Measurements from ENCODE around the gene FAM187B.
"Not testable (repeated sequence)": the region's sequence is repeated elsewhere in the genome, so short reads cannot be mapped to it uniquely, and the experiment has no call there.

FAM187B gene

GRCh38 chr19:35213663-35214632, 14.6 kb downstream of the FAM187B start:
- no peak for DNase-seq (ENCODE audit: low read depth in 2 of 2)

GRCh38 chr19:35212241-35212640, 16.3 kb downstream of the FAM187B start:
- no peak for DNase-seq (ENCODE audit: low read depth in 2 of 2)

GRCh38 chr19:35211545-35212230, 16.9 kb downstream of the FAM187B start:
- no peak for DNase-seq (ENCODE audit: low read depth in 2 of 2)

GRCh38 chr19:35209646-35210045, 18.9 kb downstream of the FAM187B start:
- DNase-seq (ENCODE audit: low read depth in 2 of 2), result no peak

DNA sequence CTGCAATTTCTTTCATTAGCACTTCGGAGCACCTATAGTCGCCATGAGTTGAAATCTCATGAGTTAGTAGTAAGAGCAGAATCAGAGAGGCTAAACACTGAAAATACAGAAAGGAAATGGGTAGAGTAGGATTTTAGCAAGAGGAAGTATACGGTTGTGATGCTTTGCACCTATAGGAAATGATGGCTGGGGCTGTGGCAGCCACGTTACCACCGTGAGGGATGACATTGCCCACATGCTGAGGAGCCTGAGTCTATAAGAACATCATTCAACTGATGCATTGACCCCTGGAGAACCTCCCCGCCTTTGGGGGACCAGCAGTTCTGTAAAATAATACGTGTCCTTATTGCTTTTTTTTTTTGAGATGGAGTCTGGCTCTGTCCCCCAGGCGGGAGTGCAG, 20.4 kb downstream of the FAM187B start:
- no peak for DNase-seq (ENCODE audit: low read depth in 2 of 2)

GRCh38 chr19:35207391-35207871, 21.1 kb downstream of the FAM187B start:
- DNase-seq (ENCODE audit: low read depth in 2 of 2), result no peak

GRCh38 chr19:35206855-35207254, 21.7 kb downstream of the FAM187B start:
- DNase-seq (ENCODE audit: low read depth in 2 of 2), result no peak

GRCh38 chr19:35206379-35206778, 22.2 kb downstream of the FAM187B start:
- no peak for DNase-seq (ENCODE audit: low read depth in 2 of 2)

GRCh38 chr19:35205733-35206323, 22.7 kb downstream of the FAM187B start:
- DNase-seq (ENCODE audit: low read depth in 2 of 2), result no peak

DNA sequence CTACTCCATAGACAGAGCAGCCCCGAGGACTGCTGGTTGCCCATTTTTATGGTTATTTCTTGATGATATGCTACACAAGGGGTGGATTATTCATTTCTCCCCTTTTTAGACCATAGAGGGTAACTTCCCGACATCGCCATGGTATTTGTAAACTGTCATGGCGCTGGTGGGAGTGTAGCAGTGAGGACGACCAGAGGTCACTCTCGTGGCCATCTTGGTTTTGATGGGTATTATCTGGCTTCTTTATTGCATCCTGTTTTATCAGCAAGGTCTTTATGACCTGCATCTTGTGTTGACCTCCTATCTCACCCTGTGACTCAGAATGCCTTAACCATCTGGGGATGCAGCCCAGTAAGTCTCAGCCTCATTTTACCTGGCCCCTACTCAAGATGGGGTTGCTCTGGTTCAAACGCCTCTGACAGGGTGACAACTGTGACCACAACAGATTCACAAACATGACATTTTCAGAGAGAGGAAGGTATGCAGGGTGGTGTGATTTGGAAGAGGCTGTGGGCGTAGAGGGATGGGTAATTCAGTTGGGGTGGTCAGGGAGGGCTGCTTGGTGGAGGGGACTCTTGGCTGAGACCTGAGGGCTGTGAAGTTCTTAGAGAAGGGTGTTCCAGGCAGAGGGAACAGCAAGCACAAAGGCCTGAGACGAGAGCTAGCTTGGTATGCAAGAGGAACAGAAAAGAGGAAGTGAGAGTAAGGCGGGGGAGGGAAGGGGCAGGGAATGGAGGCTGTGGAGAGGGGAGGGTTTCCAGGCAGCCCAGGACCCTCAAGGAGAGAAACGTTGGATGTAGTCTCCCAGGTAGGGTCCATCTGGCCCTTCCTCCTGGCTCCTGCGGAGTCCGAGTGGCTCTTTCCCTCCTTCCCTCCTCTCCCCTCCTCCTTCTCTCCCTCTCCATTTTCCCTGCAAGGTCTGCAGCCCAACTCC, 23.5 kb downstream of the FAM187B start:
- no peak for DNase-seq (ENCODE audit: low read depth in 2 of 2)

- DNase-seq (ENCODE audit: low read depth in 2 of 2), result no peak
Observed at GRCh38 chr19:35202722-35203688, 25.5 kb downstream of the FAM187B start.

GRCh38 chr19:35199481-35199880, 29.1 kb downstream of the FAM187B start:
- DNase-seq (ENCODE audit: low read depth in 2 of 2), result no peak

DNA sequence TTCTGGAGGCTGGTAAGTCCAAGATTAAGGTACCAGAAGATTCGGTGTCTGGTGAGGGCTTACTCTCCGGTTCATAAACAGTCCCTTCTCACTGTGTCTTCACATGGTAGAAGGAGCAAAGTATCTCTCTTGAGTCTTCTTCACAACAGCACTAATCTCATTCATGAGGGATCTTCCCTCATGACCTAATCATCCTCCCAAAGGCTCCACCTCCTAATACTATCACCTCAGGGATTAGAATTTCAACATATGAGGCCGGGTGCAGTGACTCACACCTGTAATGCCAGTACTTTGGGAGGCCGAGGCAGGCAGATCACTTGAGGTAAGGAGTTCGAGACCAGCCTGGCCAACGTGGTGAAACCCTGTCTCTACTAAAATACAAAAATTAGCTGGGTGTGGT, 31.7 kb downstream of the FAM187B start:
- not testable (repeated sequence) for DNase-seq (ENCODE audit: low read depth in 2 of 2)

DNA sequence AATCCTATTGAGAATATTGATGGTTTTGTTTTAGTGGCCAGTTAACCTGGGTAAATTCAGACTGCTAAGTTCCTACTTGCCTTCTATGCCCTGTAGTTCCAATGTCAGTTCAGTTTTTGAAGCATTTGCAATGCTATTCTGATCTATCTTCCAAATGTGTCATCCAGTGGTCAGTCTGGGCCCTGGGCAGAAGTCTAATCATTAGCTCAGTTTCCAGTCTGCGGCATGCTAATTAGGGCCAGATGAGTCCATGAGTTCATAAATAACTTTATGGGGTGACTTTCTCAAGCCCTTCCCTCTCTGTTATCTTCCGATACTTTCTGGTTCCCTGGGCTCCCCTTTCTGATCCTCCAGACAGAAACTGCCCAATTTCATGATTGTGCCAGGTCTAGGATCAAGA, 32.7 kb downstream of the FAM187B start:
- no peak for DNase-seq (ENCODE audit: low read depth in 2 of 2)

DNA sequence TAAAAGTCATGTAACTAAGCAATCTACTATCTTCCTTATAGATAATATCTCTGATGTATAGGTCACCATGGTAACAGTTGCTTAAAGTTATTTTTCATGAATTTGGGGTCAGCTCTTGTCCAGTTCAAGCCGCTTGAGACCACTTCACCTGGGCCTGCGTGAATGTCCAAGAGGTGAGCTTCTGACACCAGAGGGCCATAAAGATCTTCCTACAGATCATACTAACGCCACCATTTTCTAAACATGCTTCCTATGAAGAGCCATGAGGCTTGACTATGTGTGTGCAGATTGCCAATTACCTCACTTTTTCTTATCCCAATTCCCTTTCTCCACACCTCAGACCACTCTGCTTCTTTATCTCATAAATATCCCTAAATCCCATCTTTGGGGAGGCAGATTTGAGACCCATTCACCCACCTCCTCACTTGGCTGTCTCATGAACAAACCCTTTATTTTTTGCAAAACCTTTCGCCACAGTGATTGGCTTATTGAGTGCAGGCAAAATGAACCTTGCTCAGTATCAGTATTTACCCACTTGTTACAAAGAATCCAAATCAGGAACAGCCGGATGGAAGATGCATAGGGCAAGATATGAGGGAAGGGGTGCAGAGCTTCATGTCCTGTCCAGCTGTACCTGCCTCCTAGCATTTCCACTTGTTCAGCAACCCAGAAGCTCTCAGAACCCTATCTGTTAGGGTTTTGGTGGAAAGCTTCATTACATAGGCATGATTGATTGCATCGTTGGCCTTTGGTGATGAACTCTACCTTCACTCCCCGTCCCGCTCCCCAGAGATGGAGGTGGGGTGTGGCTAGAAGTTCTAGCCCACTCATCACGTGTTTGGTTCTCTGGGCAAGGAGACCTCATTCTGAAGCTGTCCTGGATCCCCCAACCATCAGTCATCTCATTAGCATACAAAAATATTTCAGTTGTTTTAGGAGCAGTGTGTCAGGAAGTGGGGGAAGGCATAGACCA, 34.2 kb downstream of the FAM187B start:
- no peak for DNase-seq (ENCODE audit: low read depth in 2 of 2)

- no peak for DNase-seq (ENCODE audit: low read depth in 2 of 2)
Observed at GRCh38 chr19:35184884-35185283, 43.7 kb downstream of the FAM187B start.

GRCh38 chr19:35184267-35184666, 44.3 kb downstream of the FAM187B start:
- DNase-seq (ENCODE audit: low read depth in 2 of 2), result no peak

DNA sequence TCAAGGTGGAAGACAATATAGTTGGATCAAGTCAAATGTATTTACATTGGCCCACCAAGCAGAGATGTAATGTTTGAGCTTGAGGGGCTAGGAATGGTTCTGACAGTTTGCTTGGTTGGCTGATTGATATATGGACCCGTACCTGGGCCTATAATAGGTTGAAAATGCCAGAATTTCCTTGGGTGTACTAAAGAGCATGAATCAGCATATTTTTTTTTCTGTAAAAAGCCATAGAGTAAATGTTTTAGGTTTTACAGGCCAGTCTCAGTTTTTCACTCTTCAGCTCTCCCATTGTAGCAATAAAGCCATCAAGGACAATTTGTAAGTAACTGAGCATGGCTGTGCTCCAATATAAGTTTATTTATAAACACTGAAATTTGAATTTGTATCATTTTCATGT, 47.2 kb downstream of the FAM187B start:
- no peak for DNase-seq (ENCODE audit: low read depth in 2 of 2)

DNA sequence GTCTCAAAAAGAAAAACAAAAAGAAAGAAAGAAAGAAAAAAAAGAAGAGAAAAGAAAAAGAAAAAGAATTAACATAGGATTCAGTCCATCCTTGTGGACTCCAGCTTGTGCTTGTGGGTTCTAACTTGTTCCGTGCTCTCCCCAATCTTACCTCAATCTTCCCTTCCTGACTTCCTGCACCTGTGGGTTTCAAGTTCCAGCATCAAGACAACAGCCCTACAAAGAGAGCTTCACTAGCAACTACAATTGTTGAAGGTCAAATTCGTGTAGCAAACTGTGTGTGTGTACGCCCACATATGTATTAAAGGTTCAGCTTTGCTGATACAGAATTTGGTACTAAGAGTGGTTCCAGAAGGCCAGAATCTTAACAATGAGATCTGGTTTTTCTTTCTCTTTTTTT, 48.7 kb downstream of the FAM187B start:
- no peak for DNase-seq (ENCODE audit: low read depth in 2 of 2)

Data from fibroblast of skin of left biceps (primary cell).